Measurements from ENCODE around the gene SPIRE1.

Gene SPIRE1

GRCh38 chr18:12409469-12409868 is 248.4 kb downstream of the SPIRE1 start:
- H3K27ac ChIP-seq: no peak overlapping the region
- TF ChIP-seq ZFX (IDR thresholded peaks at IDR 0.05): no peak
- no peak for TF ChIP-seq CTCF (conservative IDR thresholded peaks at IDR 0.05)

GRCh38 chr18:12408247-12408869 is 249.5 kb downstream of the SPIRE1 start:
- peak overlapping the region; percentile 85 for H3K27ac ChIP-seq

GRCh38 chr18:12406371-12407111 is 251.4 kb downstream of the SPIRE1 start:
- TF ChIP-seq ZFX (IDR thresholded peaks at IDR 0.05) (no peak), CTCF (conservative IDR thresholded peaks at IDR 0.05) (no peak)
- no peak overlapping the region for H3K27ac ChIP-seq

More at GRCh38 chr18:12408247-12408869, 249.5 kb downstream of the SPIRE1 start:
- no peak for TF ChIP-seq CTCF (conservative IDR thresholded peaks at IDR 0.05)
- TF ChIP-seq ZFX (IDR thresholded peaks at IDR 0.05): peak; percentile 91

- no peak overlapping the region for H3K27ac ChIP-seq
- TF ChIP-seq ZFX (IDR thresholded peaks at IDR 0.05) (no peak), CTCF (conservative IDR thresholded peaks at IDR 0.05) (no peak)
Observed at GRCh38 chr18:12405066-12405465, 252.8 kb downstream of the SPIRE1 start.

- TF ChIP-seq CTCF (conservative IDR thresholded peaks at IDR 0.05): no peak
- no peak for TF ChIP-seq ZFX (IDR thresholded peaks at IDR 0.05)
- no peak overlapping the region for H3K27ac ChIP-seq
Observed at GRCh38 chr18:12403601-12404506, 254.1 kb downstream of the SPIRE1 start.

GRCh38 chr18:12401881-12402280 is 256.0 kb downstream of the SPIRE1 start:
- no peak overlapping the region for H3K27ac ChIP-seq
- TF ChIP-seq ZFX (IDR thresholded peaks at IDR 0.05) (no peak), CTCF (conservative IDR thresholded peaks at IDR 0.05) (no peak)

Measured in C4-2B (cell line).